SU-DHL-6 (cell line): Measurements from ENCODE around the gene GPR26.

Experiments
- CTCF ChIP-seq: fragments of 200-600 bp; sonication (generic); IDR thresholded peaks from one replicate; pipeline ENCODE4 v1.5.1; 2017; ENCODE audit warnings: antibody characterized with exemption, mild to moderate bottlenecking, low read length, moderate library complexity; ENCODE audit not compliant: insufficient read depth, poor library complexity, severe bottlenecking
- EZH2phosphoT487 ChIP-seq: fragments of 200-600 bp; sonication (generic), shearing (Covaris generic); conservative IDR thresholded peaks from 2 replicates; pipeline ENCODE4 v1.6.1; 2018; ENCODE audit warnings: mild to moderate bottlenecking, antibody characterized with exemption, low read length, moderate library complexity, mixed read lengths

GRCh38 chr10:123704076-123704475 is 37.9 kb downstream of the GPR26 start:
- TF ChIP-seq CTCF (no peak), EZH2phosphoT487 (no peak)
